GM19438 (cell line): Measurements from ENCODE around the gene RPH3AL.
"Not testable (repeated sequence)": the region's sequence is repeated elsewhere in the genome, so short reads cannot be mapped to it uniquely, and the experiment has no call there.

Experiments
- ATAC-seq: cut with Tn5 transposase; IDR thresholded peaks from one replicate; pipeline ENCODE4 v1.9.1; 2021; ENCODE audit warnings: low read depth; ENCODE audit not compliant: unreplicated experiment

RPH3AL gene

DNA sequence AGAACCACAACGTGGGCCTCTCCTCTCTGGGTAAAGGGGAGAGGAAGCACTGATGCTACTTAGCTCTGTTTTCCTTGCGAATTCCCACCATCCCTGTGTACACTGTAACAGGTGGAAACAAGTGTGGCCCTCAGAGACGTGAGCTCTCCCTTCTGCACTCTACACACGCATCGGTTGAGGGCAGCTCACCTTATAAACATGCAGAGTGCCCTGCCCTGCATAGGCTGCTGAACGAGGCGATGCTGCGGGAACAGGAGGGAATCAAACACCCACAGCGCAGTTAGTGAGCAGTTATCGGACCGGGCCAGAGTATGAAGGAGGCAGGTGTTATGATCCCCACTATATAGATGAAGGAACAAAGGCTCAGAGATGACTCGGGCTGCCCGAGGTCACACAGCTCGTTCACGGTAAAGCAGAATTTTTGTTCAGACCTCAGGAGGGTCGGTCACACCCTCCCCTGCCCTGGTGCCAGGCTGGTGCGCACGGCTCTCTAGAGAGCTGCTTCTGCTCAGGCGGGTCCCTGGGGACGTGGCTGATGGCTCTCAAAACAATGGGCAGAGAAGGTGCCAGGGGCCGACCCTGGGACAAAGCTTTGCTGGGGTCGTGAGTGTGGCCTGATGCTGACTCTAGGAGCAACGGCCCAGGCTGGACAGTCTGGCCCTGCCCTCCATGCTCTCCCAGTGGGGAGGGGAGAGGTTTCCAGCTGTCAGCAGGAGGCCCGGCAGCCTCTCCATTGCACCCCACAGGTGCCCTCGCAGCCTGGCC lies 68.5 kb downstream of the RPH3AL start:
- ATAC-seq: no peak

DNA sequence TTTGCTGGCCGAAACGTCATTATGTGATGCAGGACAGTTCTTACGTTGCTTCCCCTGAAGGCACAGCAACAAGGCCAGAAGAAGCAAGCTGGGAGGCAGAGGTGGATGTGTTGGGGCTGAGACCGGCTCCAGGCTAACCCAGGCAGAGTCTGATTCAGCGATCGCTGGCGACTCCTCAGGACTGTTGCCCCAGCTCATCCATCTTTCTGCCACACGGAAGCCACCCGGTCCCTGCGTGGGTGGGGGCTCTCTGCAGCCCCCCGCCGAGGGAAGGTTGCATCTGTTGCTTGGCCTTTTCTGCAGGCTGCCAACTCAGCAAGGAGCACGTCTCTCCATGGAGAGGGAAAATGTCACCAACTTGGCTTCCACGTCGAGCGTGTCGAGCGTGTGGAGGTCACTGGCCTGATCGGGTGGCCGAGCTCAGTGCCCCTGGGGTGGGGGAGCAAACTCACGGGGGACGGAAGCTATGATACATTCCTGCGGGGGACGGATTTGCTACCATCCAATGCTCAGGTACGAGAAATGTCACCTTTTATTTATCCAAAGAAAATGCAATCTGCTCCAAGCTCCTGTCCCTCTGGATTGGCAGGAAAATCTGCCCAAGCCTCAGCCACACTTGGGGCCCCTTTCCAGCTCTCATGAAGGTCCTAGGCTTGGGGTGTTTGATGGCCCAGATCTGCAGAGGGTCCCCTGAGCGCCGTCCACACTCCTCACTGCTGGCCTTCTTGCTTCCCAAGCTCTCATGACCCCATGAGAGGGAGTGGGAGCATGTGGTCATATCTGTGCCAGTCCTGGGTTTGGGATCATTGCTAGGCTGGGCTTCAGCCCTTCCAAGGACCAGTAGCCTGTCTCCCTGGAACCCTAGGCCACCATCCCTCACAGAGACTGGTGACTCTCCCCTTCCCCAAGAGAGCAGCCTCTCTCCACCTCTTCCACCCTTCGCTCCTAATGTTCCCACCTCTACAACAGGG lies 69.4 kb downstream of the RPH3AL start:
- ATAC-seq: no peak

DNA sequence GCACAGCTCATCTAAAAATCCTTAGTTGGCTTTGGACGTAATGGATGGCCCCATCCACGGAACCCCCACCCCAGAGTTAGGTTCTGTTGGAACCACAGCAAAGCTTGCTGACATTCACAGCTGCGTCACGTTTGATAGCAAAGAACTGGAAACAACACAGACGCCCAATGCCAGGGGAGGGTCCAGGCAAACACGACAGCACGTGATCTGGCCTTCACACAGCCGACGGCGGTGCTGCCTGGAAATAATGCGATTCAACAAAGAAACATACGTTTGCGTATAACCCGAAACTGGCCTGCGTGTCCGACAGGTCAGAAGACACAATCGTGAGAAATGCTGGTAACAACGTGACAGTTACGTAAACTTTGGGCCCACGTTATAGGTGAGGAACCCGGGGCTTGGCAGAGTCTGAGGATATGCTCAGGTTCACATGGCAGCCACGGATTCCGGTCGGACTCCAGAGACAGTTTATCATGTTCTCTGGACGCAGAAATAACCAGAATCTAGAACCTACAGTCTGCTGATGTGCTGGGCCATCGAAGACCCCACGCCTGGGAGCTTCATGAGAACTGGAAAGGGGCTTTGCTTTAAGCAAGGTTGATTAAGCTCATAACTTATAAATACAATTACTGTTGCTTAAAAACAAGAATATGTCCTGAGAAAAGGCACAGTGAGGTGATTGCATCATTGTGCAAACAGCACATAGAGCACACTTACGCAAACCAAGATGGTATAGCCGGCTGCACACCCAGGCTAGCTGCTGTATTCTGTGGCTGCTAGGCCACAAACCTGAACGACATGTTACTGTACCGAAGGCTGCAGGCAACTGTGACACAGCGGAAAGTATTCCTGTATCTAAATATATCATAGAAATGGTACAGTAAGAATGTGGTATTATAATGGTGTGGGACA lies 70.4 kb downstream of the RPH3AL start:
- no peak for ATAC-seq

DNA sequence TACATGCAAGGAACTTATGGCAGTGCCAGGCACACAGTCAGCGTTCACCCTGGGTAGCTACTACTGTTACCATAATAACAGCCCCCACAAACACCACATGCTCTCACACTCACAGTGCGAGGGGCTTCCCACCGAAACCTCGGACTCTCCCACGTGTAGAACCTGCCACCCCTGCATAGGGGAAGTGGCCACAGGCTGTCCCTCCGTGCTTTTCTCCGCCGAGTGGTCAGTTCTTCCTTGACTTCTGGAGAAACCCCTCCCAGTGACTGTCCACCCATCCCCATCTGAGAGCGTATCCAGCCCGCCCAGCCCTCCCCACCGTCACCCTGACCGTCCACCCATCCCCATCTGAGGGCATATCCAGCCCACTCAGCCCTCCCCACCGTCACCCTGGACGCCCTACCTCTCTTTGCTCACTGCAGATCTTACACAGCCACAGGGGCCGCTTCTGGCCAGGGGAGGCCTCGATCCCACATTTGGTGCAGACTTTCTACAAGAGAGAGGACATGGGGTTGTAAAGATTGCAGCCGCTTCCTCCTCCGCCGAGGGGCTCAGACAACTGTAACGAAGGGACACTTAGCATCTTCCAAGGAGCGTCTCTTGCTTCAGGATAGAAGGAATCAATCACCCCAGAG lies 71.1 kb downstream of the RPH3AL start:
- ATAC-seq: no peak

DNA sequence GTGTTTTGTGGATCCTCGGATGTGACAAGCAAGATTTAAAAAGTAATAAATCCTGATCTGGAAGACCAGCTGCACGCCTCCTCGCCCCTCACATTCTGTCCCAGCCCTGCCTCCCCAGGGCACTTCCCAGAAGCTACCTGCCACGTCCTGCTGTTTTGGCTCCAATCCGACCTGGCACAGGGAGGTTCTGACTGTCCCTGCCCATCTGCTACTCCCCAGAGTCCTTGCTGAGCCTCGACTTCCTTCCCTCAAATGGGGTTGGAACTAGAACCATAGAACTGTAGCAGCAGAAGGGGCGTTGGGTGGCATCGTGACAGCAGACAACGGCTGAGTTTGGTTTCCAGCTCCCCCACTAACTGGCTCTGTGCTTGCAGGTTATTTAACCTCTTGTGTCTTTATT lies 71.7 kb downstream of the RPH3AL start:
- ATAC-seq: no peak

DNA sequence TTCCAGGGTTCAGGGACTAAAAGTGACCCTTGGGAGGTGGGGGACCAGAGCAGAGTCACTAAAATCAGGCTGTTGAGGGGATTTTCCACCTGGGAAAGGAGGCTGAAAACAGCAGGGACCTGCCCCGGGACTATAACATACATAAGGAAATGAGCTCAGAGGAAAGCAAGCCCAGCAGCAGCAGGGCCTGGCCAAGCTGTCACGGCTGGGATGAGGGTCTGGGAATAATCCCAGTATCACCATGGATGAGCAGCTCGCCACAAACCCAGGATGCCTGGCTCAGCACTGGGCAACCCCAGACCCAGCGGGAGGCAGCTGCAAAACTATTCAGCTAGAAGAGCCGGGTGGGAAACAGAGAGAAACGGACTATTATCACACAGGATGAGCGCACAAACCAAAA lies 72.4 kb downstream of the RPH3AL start:
- no peak for ATAC-seq

DNA sequence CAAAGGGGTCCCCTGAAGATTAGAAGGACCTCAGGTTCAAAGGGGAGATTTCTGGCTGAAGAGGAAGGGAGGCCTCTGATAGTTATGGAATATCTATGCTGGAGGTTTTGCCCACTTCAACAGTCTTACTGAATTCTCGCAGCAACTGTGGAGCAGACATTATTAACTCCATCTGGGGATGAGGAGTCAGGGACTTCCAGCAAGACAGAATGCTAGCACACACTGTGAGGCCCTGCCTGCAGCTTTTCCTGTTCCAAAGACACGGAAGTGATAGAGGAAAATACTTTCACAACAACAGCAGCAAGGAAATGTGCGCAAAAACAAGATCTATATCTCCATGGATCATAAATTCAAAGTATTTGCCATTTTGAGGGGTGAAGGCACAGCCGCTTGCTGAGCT lies 72.8 kb downstream of the RPH3AL start:
- no peak for ATAC-seq

DNA sequence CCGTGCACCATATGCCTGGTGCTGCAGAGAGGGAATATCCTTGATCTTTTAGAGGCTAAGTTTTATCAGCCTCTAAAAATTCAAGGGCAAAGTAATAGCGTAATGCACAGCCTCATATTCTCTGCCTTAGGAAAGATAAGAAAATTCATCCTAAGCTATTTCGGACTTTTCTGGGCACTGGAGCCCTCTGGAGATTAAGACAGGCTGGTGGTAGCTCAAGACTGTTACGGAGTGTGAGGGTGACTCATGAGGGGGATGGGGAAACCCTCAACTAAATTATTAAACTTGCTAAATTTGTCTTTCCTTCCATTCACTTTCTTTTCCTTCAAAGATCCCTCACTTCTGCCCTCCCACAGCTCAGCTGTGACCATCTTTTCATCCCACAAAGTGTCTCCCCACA lies 73.3 kb downstream of the RPH3AL start:
- ATAC-seq: no peak

DNA sequence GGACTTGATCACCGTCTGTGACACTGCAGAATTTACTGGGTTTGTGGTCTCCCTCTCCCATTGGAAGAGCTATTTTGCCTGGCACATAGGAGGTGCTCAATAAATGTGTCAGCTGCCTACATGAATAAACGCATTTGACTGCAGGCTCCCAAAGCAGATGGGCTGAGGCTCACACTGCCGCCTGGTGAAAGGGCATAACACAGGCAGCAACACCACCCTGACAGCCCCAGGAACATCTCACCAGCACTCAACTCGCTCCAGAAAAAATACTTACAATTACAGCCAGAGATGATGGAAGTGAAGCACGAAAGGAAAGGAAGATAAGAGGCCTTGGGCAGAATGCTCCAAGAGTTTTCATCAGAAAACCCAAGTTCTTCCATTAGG lies 73.9 kb downstream of the RPH3AL start:
- no peak for ATAC-seq

DNA sequence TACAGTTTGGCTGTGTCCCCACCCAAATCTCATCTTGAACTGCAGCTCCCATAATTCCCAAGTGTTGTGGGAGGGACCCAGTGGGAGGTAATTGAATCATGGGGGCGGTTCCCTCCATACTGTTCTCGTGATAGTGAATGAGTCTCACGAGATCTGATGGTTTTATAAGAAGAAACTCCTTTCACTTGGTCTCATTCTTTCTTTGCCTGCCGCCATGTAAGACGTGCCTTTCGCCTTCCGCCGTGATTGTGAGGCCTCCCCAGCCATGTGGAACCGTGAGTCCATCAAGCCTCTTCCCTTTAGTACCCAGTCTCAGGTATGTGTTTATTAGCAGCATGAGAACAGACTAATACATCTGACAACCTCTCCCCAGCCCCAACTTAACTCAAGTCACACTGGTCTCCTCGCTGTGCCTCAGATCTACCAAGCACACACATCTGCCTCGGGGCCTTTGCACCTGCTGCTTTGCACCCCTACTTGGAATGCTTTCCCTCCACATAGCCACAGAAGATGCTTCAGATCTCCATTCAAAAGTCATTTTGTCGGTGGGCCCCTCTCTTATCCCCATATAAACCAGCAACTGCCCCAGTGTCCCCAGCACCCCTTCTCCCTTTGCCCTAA lies 74.4 kb downstream of the RPH3AL start:
- ATAC-seq: no peak

DNA sequence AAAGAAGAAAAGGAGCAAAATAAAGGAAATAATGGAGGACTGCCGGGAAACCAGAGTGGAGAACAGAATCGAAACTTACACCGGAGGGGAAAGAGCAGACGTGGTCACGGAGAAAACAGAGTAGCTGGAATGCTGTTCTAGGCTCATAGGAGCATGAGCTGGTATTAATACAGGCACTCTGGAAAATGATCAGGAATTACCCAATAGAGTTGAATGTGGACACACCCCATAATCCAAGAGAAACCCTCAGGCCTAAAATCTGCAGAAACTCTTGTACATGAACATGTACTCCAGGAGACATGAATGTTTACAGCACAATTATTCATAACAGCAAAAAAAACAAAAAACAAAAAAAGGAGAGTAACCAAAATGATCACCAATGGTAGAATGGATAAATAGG lies 77.7 kb downstream of the RPH3AL start:
- no peak for ATAC-seq

DNA sequence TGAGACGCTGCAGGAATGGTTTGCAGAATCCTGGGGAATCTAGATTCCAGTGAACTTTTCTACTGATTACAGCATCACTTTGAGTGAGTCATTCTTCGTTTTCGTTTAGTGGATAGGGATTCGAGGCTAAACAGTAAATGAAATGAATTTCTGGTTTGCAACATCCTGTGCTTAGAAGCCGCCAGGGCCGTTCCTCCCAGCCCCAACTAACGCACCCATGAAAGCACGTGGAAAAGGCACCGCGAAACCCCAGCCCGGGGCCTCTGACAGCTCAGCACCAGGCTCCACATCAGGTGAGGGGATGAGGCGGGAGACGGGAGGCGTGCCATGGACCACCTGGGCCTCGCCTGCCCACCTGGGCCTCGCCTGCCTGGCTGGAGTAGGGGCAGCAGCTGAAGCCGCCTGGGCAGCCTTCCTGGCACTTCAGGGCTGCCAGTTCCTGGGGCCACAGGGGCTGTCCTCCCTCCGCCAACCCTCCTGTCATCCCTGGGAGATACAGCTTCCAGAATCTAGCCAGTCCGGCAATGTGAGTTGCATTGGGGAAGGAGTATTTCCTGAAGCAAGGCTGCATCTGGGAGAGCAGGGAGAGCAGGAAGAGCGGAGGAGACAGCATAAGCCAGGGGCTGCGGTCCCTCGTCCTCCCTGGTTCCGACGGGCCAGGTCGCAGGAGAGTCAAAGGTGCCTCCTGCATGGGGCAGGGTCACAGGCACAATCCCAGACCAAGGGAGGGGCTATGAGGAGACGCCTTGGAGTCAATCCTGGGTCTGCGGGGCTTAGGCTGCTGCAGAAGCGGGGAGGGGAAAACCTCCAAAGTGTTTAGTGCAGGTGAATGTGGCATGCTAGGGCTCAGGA lies 78.4 kb downstream of the RPH3AL start:
- ATAC-seq: no peak

DNA sequence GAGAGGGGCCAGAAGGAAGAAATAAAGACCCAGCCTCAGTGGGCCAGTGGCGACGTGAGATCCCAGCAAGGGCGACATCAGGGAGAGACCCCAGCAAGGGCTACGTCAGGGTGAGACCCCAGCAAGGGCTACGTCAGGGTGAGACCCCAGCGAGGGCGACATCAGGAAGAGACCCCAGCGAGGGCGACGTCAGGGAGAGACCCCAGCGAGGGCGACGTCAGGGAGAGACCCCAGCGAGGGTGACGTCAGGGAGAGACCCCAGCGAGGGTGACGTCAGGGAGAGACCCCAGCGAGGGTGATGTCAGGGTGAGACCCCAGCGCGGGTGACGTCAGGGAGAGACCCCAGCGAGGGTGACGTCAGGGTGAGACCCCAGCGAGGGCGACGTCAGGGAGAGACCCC lies 79.8 kb downstream of the RPH3AL start:
- ATAC-seq: not testable (repeated sequence)

DNA sequence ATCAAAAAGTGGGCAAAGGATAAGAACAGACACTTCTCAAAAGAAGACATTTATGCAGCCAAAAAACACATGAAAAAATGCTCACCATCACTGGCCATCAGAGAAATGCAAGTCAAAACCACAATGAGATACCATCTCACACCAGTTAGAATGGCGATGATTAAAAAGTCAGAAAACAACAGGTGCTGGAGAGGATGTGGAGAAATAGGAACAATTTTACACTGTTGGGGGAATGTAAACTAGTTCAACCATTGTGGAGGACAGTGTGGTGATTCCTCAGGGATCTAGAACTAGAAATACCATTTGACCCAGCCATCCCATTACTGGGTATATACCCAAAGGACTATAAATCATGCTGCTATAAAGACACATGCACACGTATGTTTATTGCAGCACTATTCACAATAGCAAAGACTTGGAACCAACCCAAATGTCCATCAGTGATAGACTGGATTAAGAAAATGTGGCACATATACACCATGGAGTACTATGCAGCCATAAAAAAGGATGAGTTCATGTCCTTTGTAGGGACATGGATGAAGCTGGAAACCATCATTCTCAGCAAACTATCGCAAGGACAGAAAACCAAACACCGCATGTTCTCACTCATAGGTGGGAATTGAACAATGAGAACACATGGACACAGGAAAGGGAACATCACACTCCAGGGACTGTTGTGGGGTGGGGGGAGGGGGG lies 80.5 kb downstream of the RPH3AL start:
- ATAC-seq: not testable (repeated sequence)

DNA sequence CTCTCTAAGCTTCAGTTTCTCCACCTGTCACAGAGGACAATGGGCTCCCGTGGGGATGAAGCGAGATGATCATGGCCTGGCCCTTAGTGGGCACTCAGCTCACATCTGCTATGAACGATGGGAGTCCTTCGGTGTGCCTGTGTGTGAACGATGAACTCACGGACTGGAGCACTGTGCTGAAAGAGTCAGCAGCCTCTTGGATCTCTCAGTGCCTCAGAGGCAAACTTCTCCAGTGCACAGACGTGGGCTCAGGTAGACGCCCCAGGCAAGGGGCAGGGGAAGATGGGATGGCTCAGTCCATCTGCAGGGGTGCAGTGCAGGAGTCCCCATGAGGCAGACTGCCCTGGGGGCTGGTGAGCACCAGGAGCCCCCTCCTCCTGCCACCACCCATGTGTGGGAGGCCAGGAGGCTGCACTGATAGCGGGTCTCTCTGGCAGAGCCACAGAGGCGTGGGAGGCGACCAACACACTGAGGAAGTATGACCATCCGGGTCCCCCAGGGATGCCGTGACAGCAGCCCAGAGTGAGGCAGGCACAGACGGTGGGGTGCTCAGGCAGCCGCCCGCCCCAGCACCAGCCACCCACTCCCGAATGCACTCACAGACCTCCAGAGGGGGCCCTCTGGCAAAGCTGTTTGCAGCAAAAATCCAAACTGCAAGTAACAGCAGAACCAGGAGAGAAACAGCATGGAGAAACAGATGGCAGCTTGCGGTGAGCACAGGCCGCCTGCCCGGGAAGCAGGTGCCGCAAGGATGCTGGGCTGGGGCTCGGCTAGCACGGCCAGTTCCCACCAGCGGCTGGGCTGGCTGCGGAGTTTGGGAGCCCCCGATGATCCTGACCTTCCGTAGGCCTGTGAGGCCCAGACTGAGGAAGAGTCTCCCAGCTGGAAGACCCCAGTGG lies 82.7 kb downstream of the RPH3AL start:
- ATAC-seq: no peak

DNA sequence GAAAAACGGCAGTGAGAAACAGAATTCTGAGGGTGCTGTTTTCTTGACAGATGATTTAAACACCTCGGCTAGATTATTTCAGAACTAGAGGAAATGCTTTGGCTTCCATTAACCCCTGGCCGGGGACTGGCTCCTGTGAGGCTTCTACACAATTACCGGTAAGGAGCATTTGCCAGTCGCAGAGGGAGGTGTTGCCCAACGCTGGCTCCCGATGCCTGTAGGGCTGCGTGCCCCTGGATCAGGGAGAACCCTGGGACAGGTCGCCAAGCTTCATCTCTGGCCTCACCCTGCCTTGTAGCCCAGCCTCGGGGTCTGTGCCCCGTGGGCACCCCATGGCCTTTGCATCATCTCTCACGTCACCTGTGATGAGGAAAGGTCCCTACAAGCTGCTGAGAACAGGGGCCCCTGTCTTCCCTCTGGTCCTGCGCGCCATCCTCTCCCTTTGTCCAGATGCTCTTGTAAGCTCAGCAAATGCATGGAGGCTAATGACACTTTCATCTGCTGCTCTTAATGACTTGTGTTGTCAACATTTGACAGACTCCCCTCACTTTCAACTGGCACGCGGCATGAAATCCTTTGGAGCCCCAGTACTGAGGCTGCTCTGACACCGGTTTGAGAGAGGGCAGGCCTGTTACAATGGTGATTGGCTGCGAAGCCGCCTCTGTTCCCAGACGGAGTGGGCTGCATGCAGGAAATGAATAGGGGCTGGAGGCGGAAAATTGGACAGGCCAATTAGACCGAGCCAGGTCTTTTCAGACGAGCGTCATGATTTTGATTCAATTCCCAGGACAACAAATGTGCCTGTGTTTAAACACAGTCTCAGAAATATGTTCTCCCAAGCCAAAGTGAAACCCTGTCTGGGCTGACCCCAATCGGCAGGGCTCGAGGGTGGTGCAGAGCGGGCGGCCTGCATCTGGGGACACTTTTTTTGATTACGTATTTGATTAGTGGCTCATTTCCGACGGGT lies 85.6 kb downstream of the RPH3AL start:
- ATAC-seq: no peak
